Keratinocyte (primary cell): ENCODE results near the gene STIM1. TPM values are rescaled to one million over a fixed set of nuclear protein-coding genes. Genes with fewer than 3 reads are reported as not detected.

ENCODE experiments used
- DNase-seq: peaks from one replicate; pipeline ENCODE4 v3.0.0-alpha.2; 2011; ENCODE audit warnings: low read depth, missing footprints, low spot score
- FAIRE-seq: peaks from 2 replicates; lab custom pipeline; 2011; peaks lifted over from hg19 to GRCh38; lab: Jason Lieb, UNC
- H2AFZ ChIP-seq: 2 replicates; pipeline ENCODE4 v1.6.0; 2012; ENCODE audit warnings: low read length, control low read depth, inconsistent platforms; ENCODE audit not compliant: control insufficient read depth
- H3K27ac ChIP-seq: 2 replicates; pipeline ENCODE4 v1.5.1; 2011; ENCODE audit warnings: low read length; ENCODE audit not compliant: control insufficient read depth, insufficient read depth
- H3K27me3 ChIP-seq: 3 replicates; pipeline ENCODE4 v1.6.0; 2011; ENCODE audit warnings: low read length; ENCODE audit not compliant: control insufficient read depth, insufficient read depth; ENCODE audit errors: extremely low read depth
- H3K36me3 ChIP-seq, 2 experiments: 2 replicates in 1 of 2; 3 replicates in 1 of 2; pipeline ENCODE4 v1.5.1; 2011; ENCODE audit warnings: low read length in 2 of 2, mild to moderate bottlenecking in 1 of 2; ENCODE audit not compliant: control insufficient read depth in 2 of 2, insufficient read depth in 2 of 2; ENCODE audit errors: extremely low read depth in 1 of 2
- H3K4me1 ChIP-seq: 3 replicates; pipeline ENCODE4 v1.5.1; 2011; ENCODE audit warnings: low read length; ENCODE audit not compliant: control insufficient read depth, insufficient read depth; ENCODE audit errors: extremely low read depth
- H3K4me2 ChIP-seq: 3 replicates; pipeline ENCODE4 v1.6.0; 2011; ENCODE audit warnings: low read depth, low read length; ENCODE audit not compliant: control insufficient read depth, insufficient read depth; ENCODE audit errors: extremely low read depth
- H3K4me3 ChIP-seq, 3 experiments: fragments of 200-600 bp in 1 of 3; sonication (generic) in 1 of 3; 2 replicates in 2 of 3; 3 replicates in 1 of 3; pipeline ENCODE4 v1.5.1; 2011 to 2016; ENCODE audit warnings: low read length in 3 of 3, mild to moderate bottlenecking in 3 of 3, control low read depth in 2 of 3, inconsistent platforms in 1 of 3, low read depth in 1 of 3, mixed read lengths in 1 of 3, mixed run types in 1 of 3, moderate library complexity in 1 of 3; ENCODE audit not compliant: control insufficient read depth in 2 of 3, insufficient read depth in 2 of 3; ENCODE audit errors: extremely low read depth in 1 of 3
- H3K79me2 ChIP-seq: 2 replicates; pipeline ENCODE4 v1.6.0; 2012; ENCODE audit warnings: low read length; ENCODE audit not compliant: control insufficient read depth, insufficient read depth
- H3K9ac ChIP-seq: 3 replicates; pipeline ENCODE4 v1.6.0; 2011; ENCODE audit warnings: low read length; ENCODE audit not compliant: control insufficient read depth, insufficient read depth; ENCODE audit errors: extremely low read depth
- H3K9me1 ChIP-seq: 3 replicates; pipeline ENCODE4 v1.6.0; 2011; ENCODE audit warnings: low read length; ENCODE audit not compliant: control insufficient read depth, insufficient read depth; ENCODE audit errors: extremely low read depth
- H3K9me3 ChIP-seq: 2 replicates; pipeline ENCODE4 v1.5.1; 2012; ENCODE audit warnings: low read depth, low read length; ENCODE audit not compliant: control insufficient read depth
- H4K20me1 ChIP-seq: 3 replicates; pipeline ENCODE4 v1.6.0; 2011; ENCODE audit warnings: low read length; ENCODE audit not compliant: control insufficient read depth, insufficient read depth; ENCODE audit errors: extremely low read depth
- EZH2 ChIP-seq: IDR thresholded peaks from one replicate; pipeline ENCODE4 v1.6.1; 2012; ENCODE audit warnings: inconsistent platforms, mild to moderate bottlenecking, low read length, moderate library complexity
- dilution Hi-C: fragments of 300-500 bp; cut with MboI; formaldehyde crosslinking; loops from one replicate; pipeline ENCODE4 v1.7.0; 2020; ENCODE audit warnings: low sequenced_read_pairs; ENCODE audit not compliant: extremely low pct_ligation_motif_present
- polyA plus RNA-seq, 5 experiments: library from polyadenylated mRNA; depleted of rRNA in 3 of 5; stranded (reverse) in 3 of 5; stranded (forward) in 1 of 5; unstranded in 1 of 5; fragments of >200 nt; gene quantifications; 1 replicate in 1 of 5; 2 replicates in 3 of 5; 3 replicates in 1 of 5; pipeline versions ENCODE4 v1.2.1 to v1.2.3, GENCODE V29; 2011 to 2012; ENCODE audit warnings: missing spikeins in 2 of 5, low read depth in 1 of 5, low replicate concordance in 1 of 5
- TF ChIP-seq, protein P1 (sequence below), 3 experiments: IDR thresholded peaks in 1 of 3; conservative IDR thresholded peaks in 1 of 3; optimal IDR thresholded peaks in 1 of 3; 2 replicates in 2 of 3; 3 replicates in 1 of 3; pipeline versions ENCODE3 to v1.5.1; 2011; ENCODE audit warnings: low read length in 3 of 3, mild to moderate bottlenecking in 3 of 3, moderate library complexity in 2 of 3, control low read depth in 1 of 3, inconsistent platforms in 1 of 3; ENCODE audit not compliant: insufficient read depth in 2 of 3; ENCODE audit errors: extremely low read depth in 1 of 3

Gene STIM1
- polyA plus RNA-seq, 1 donor (not counting 4 experiments of a cell fraction or from before 2014, with no cell fraction given) = 23.7 TPM

GRCh38 chr11:3815845-3816244, 39.6 kb upstream of the STIM1 start:
- Histone ChIP-seq H3K9me1 (no peaks in the 10 kb centered on the region), H3K27ac (no peak overlapping the region), H3K9me3 (no peaks in the 10 kb centered on the region), H3K4me1 (peaks cover 6% of the 10 kb centered on the region), H3K4me2 (no peak overlapping the region), H3K36me3 (peaks cover 1 to 12% of the 10 kb centered on the region in 2 experiments), H3K79me2 (no peaks in the 10 kb centered on the region), H3K27me3 (no peaks in the 10 kb centered on the region), H3K9ac (no peak overlapping the region), H3K4me3 (no peak overlapping the region), H4K20me1 (no peaks in the 10 kb centered on the region), H2AFZ (no peak overlapping the region)
- FAIRE-seq = no peak
- dilution Hi-C loops = no loop called here
- DNase-seq = no peak
- no peak for TF ChIP-seq EZH2
- TF ChIP-seq, protein P1, sequence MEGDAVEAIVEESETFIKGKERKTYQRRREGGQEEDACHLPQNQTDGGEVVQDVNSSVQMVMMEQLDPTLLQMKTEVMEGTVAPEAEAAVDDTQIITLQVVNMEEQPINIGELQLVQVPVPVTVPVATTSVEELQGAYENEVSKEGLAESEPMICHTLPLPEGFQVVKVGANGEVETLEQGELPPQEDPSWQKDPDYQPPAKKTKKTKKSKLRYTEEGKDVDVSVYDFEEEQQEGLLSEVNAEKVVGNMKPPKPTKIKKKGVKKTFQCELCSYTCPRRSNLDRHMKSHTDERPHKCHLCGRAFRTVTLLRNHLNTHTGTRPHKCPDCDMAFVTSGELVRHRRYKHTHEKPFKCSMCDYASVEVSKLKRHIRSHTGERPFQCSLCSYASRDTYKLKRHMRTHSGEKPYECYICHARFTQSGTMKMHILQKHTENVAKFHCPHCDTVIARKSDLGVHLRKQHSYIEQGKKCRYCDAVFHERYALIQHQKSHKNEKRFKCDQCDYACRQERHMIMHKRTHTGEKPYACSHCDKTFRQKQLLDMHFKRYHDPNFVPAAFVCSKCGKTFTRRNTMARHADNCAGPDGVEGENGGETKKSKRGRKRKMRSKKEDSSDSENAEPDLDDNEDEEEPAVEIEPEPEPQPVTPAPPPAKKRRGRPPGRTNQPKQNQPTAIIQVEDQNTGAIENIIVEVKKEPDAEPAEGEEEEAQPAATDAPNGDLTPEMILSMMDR (optimal IDR thresholded peaks at IDR 0.05 in 1 of 3, IDR thresholded peaks at IDR 0.05 in 1 of 3, conservative IDR thresholded peaks at IDR 0.05 in 1 of 3; ENCODE audit: extremely low read depth in 1 of 3, insufficient read depth in 2 of 3, low read length in 3 of 3) = no peak

GRCh38 chr11:3816673-3817072, 38.8 kb upstream of the STIM1 start:
- DNase-seq (no peak), FAIRE-seq (no peak)
- no peaks in the 10 kb centered on the region for H3K79me2 ChIP-seq
- H3K9me3 ChIP-seq = no peaks in the 10 kb centered on the region
- dilution Hi-C loops = no loop called here
- H3K4me3 ChIP-seq = no peak overlapping the region
- no peaks in the 10 kb centered on the region for H3K9me1 ChIP-seq
- H4K20me1 ChIP-seq = no peaks in the 10 kb centered on the region
- H3K36me3 ChIP-seq = peaks cover 1 to 9% of the 10 kb centered on the region in 2 experiments
- TF ChIP-seq, protein P1 (optimal IDR thresholded peaks at IDR 0.05 in 1 of 3, IDR thresholded peaks at IDR 0.05 in 1 of 3, conservative IDR thresholded peaks at IDR 0.05 in 1 of 3; ENCODE audit: extremely low read depth in 1 of 3, insufficient read depth in 2 of 3, low read length in 3 of 3) = no peak
- TF ChIP-seq EZH2 = no peak
- no peak overlapping the region for H3K27ac ChIP-seq
- no peak overlapping the region for H3K9ac ChIP-seq
- no peaks in the 10 kb centered on the region for H3K27me3 ChIP-seq
- H3K4me1 ChIP-seq = peaks cover 6% of the 10 kb centered on the region
- no peak overlapping the region for H2AFZ ChIP-seq
- no peak overlapping the region for H3K4me2 ChIP-seq
